Measurements from ENCODE around the gene SNRNP27. TPM values are rescaled to one million over a fixed set of nuclear protein-coding genes. Genes with fewer than 3 reads are reported as not detected.

The SNRNP27 gene
- total RNA-seq, 1 experiment from 2014 or later, result 47.1 TPM

- H3K4me1 Mint-ChIP-seq, result peaks cover 0 to 11% of the 10 kb centered on the region in 2 experiments
- peaks cover 0 to 2% of the 10 kb centered on the region in 2 experiments; a peak in 2 of 5 replicates for H3K9me3 Mint-ChIP-seq
- H4K20me1 ChIP-seq (ENCODE audit: control insufficient read depth, insufficient read depth, insufficient read length), result no peaks in the 10 kb centered on the region
- no peaks in the 10 kb centered on the region for H3K9me3 ChIP-seq (ENCODE audit: control insufficient read depth, low read depth, low read length)
- no peak overlapping the region for H4K5ac ChIP-seq (ENCODE audit: insufficient read length, low read depth, low read length)
- no peak overlapping the region for H3K18ac ChIP-seq (ENCODE audit: insufficient read length, low read depth, low read length)
- H2BK120ac ChIP-seq (ENCODE audit: low read depth, low read length, poor library complexity, severe bottlenecking), result no peak overlapping the region
- H2AK5ac ChIP-seq (ENCODE audit: insufficient read length, low read length), result no peak overlapping the region
- no peak overlapping the region for H4K8ac ChIP-seq (replicated peaks; ENCODE audit: insufficient read length, low read depth, low read length)
- no peak overlapping the region for H4K91ac ChIP-seq (ENCODE audit: insufficient read length, low read depth, low read length)
- no peaks in the 10 kb centered on the region; the same call in 1 of the 2 replicates for H3K27me3 ChIP-seq (ENCODE audit: insufficient read depth, low read length)
- no peak overlapping the region for H2AFZ ChIP-seq (ENCODE audit: low read length)
- DNase-seq, result no peak
- H3K4me2 ChIP-seq (ENCODE audit: insufficient read depth, insufficient read length, low read length), result no peak overlapping the region
- no peak overlapping the region for H3K14ac ChIP-seq (ENCODE audit: insufficient read depth, low read length)
- no peak overlapping the region for H3T11ph ChIP-seq (ENCODE audit: low read length)
- no peak overlapping the region for H2BK15ac ChIP-seq (ENCODE audit: low read depth, low read length)
- H3K79me1 ChIP-seq (ENCODE audit: insufficient read depth, low read depth, low read length, poor library complexity, severe bottlenecking), result no peaks in the 10 kb centered on the region
- H2BK12ac ChIP-seq (ENCODE audit: insufficient read length, low read depth, low read length), result no peak overlapping the region
- no CpG with 5 or more reads among the region's 1 CpG for WGBS (ENCODE audit: extremely low coverage, insufficient read length, low lambda C conversion rate)
- H3K23ac ChIP-seq (ENCODE audit: insufficient read length, low read depth, low read length), result no peak overlapping the region
- no peak overlapping the region for H3K27ac ChIP-seq (ENCODE audit: insufficient read length, low read depth, low read length)
- no peaks in the 10 kb centered on the region; the same call in none of the 2 replicates for H3K27me3 Mint-ChIP-seq (ENCODE audit: low read depth)
- no peak for TF ChIP-seq CTCF (conservative IDR thresholded peaks at IDR 0.05)
- no peak overlapping the region for H3K56ac ChIP-seq (ENCODE audit: insufficient read length, low read depth, low read length)
- no peaks in the 10 kb centered on the region for H3K23me2 ChIP-seq (ENCODE audit: insufficient read length, low read depth, low read length, poor library complexity, severe bottlenecking)
- no peak overlapping the region for H2BK5ac ChIP-seq (ENCODE audit: insufficient read length, low read length)
- H2BK20ac ChIP-seq (ENCODE audit: low read depth, low read length, poor library complexity, severe bottlenecking), result no peak overlapping the region
- H3K36me3 Mint-ChIP-seq (ENCODE audit: insufficient read depth in 1 of 3, low read depth in 3 of 3), result peaks cover 0 to 7% (median 7%) of the 10 kb centered on the region in 3 experiments; a peak in 5 of 7 replicates
- H3K79me2 ChIP-seq (ENCODE audit: insufficient read depth, low read length), result 0 out of 2 replicates have a peak, but pooled peaks cover 1% of the 10 kb centered on the region
- no peak overlapping the region for H3K27ac Mint-ChIP-seq
- H3K4me3 Mint-ChIP-seq, result no peak overlapping the region
- H3K4me1 ChIP-seq (ENCODE audit: insufficient read depth, low read length), result no peaks in the 10 kb centered on the region
- H3K9ac ChIP-seq (ENCODE audit: extremely low read depth, insufficient read length, low read length), result no peak overlapping the region
- H3K4ac ChIP-seq (ENCODE audit: low read depth, low read length), result no peak overlapping the region
Measured at GRCh38 chr2:69890881-69891280, 2.9 kb upstream of the SNRNP27 start.

Data from H9 (cell line).